Neural progenitor cell (in vitro differentiated cells): Measurements from ENCODE around the gene SELENOP.

Experiments
- EZH2 ChIP-seq: fragments of 200-600 bp; sonication (generic); IDR thresholded peaks from 2 replicates; pipeline ENCODE4 v1.6.1; 2017; ENCODE audit warnings: antibody characterized with exemption, mild to moderate bottlenecking, moderate library complexity
- EZH2phosphoT487 ChIP-seq: fragments of 200-600 bp; sonication (generic); IDR thresholded peaks from 2 replicates; pipeline ENCODE4 v1.6.1; 2017; ENCODE audit warnings: antibody characterized with exemption
- TF ChIP-seq, protein P1 (sequence below): fragments of 200-600 bp; sonication (generic); IDR thresholded peaks from 2 replicates; pipeline ENCODE4 v1.5.1; 2017; ENCODE audit warnings: antibody characterized with exemption, mild to moderate bottlenecking

DNA sequence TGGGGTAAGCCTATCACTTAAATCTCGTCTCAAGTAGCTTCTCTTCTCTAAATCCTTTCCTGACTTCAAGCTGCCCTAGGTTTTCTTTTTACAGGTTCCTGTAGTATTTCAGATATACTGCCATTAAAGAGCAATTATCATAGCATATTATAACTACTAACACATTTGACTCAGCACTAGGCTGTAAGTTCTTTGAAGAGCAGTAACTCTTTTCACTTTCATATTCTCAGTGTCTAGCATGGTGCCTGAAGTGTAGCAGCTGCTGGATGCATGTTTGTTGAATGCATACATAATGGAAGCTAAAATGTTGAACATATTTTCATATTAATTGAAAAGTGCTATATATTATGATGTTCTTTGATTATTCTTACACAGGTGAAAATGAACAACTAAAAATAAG lies 32.6 kb downstream of the SELENOP start:
- TF ChIP-seq, protein P1, sequence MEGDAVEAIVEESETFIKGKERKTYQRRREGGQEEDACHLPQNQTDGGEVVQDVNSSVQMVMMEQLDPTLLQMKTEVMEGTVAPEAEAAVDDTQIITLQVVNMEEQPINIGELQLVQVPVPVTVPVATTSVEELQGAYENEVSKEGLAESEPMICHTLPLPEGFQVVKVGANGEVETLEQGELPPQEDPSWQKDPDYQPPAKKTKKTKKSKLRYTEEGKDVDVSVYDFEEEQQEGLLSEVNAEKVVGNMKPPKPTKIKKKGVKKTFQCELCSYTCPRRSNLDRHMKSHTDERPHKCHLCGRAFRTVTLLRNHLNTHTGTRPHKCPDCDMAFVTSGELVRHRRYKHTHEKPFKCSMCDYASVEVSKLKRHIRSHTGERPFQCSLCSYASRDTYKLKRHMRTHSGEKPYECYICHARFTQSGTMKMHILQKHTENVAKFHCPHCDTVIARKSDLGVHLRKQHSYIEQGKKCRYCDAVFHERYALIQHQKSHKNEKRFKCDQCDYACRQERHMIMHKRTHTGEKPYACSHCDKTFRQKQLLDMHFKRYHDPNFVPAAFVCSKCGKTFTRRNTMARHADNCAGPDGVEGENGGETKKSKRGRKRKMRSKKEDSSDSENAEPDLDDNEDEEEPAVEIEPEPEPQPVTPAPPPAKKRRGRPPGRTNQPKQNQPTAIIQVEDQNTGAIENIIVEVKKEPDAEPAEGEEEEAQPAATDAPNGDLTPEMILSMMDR = no peak
- TF ChIP-seq EZH2 (no peak), EZH2phosphoT487 (no peak)
